HUDEP-2 (cell line): ENCODE data around the gene ZNF488.
A peak's percentile ranks its signal among the peaks of the same experiment; 100 is the strongest.

ENCODE experiments used
- DNase-seq, 76 experiments: peaks; one replicate each; lab custom pipeline; 2025; ENCODE audit not compliant: unreplicated experiment in 76 of 76; lab: John Stamatoyannopoulos, UW

Gene ZNF488

GRCh38 chr10:47410271-47410670 is 26.2 kb upstream of the ZNF488 start:
- no peak for DNase-seq

GRCh38 chr10:47409866-47410256 is 25.8 kb upstream of the ZNF488 start:
- no peak for DNase-seq

GRCh38 chr10:47409171-47409865 is 25.2 kb upstream of the ZNF488 start:
- DNase-seq, result no peak

- no peak for DNase-seq
Measured at GRCh38 chr10:47408606-47409005, 24.5 kb upstream of the ZNF488 start.

GRCh38 chr10:47406870-47407691 is 23.0 kb upstream of the ZNF488 start:
- peak in 53 of 76 experiments; percentile 3 to 75 (median 31) for DNase-seq

- DNase-seq, result no peak
Measured at GRCh38 chr10:47406548-47406869, 22.4 kb upstream of the ZNF488 start.

- DNase-seq, result no peak
Measured at GRCh38 chr10:47405857-47406547, 21.9 kb upstream of the ZNF488 start.

GRCh38 chr10:47404937-47405336 is 20.8 kb upstream of the ZNF488 start:
- no peak for DNase-seq

- no peak for DNase-seq
Measured at GRCh38 chr10:47404446-47404845, 20.4 kb upstream of the ZNF488 start.

GRCh38 chr10:47403446-47404318 is 19.6 kb upstream of the ZNF488 start:
- no peak for DNase-seq

GRCh38 chr10:47402641-47403301 is 18.7 kb upstream of the ZNF488 start:
- DNase-seq, result no peak

- DNase-seq, result no peak
Measured at GRCh38 chr10:47401874-47402640, 18.0 kb upstream of the ZNF488 start.

GRCh38 chr10:47401210-47401609 is 17.1 kb upstream of the ZNF488 start:
- no peak for DNase-seq

GRCh38 chr10:47400786-47401185 is 16.7 kb upstream of the ZNF488 start:
- DNase-seq, result no peak

- no peak for DNase-seq
Measured at GRCh38 chr10:47400251-47400650, 16.2 kb upstream of the ZNF488 start.

GRCh38 chr10:47397256-47397655 is 13.2 kb upstream of the ZNF488 start:
- no peak for DNase-seq

GRCh38 chr10:47396311-47396717 is 12.2 kb upstream of the ZNF488 start:
- DNase-seq, result no peak

GRCh38 chr10:47389619-47390018 is 5.5 kb upstream of the ZNF488 start:
- DNase-seq, result no peak

GRCh38 chr10:47388879-47389278 is 4.8 kb upstream of the ZNF488 start:
- no peak for DNase-seq
